Neural cell (in vitro differentiated cells): ENCODE results near the gene SYT2. TPM values are rescaled to one million over a fixed set of nuclear protein-coding genes. Genes with fewer than 3 reads are reported as not detected.

Experiments
- H2AFZ ChIP-seq: fragments of 200-600, 300-800 bp; sonication (generic), shearing (Covaris generic); 2 replicates; pipeline ENCODE4 v1.6.0; 2014; ENCODE audit warnings: low read depth, mild to moderate bottlenecking, antibody characterized with exemption, low read length, moderate library complexity
- H3F3A ChIP-seq: fragments of 200-600 bp; shearing (Covaris generic); 2 replicates; pipeline ENCODE4 v1.6.1; 2016; ENCODE audit warnings: mild to moderate bottlenecking, moderate library complexity, mixed read lengths, antibody characterized with exemption, low read length; ENCODE audit not compliant: insufficient read depth, poor library complexity, severe bottlenecking
- H3K27ac ChIP-seq: fragments of 200-600, 300-800 bp; sonication (generic), shearing (Covaris generic); 2 replicates; pipeline ENCODE4 v1.5.1; 2014; ENCODE audit warnings: mild to moderate bottlenecking, low read length, moderate library complexity
- H3K27me3 ChIP-seq: fragments of 300-800, 200-600 bp; sonication (generic), shearing (Covaris generic); 2 replicates; pipeline ENCODE4 v1.6.0; 2014; ENCODE audit warnings: mild to moderate bottlenecking, low read depth, low read length, moderate library complexity; ENCODE audit not compliant: insufficient read depth
- H3K36me3 ChIP-seq: fragments of 300-800, 200-600 bp; sonication (generic), shearing (Covaris generic); 2 replicates; pipeline ENCODE4 v1.5.1; 2014; ENCODE audit warnings: mild to moderate bottlenecking, antibody characterized with exemption, low read length, moderate library complexity; ENCODE audit not compliant: insufficient read depth
- H3K4me2 ChIP-seq: fragments of 300-800, 200-600 bp; sonication (generic), shearing (Covaris generic); 2 replicates; pipeline ENCODE4 v1.6.0; 2014; ENCODE audit warnings: mild to moderate bottlenecking, low read length
- H3K4me3 ChIP-seq: fragments of 300-800, 200-600 bp; sonication (generic), shearing (Covaris generic); 2 replicates; pipeline ENCODE4 v1.5.1; 2014; ENCODE audit warnings: mild to moderate bottlenecking, low read length, moderate library complexity
- H3K79me2 ChIP-seq: fragments of 200-600 bp; shearing (Covaris generic); replicated peaks from 2 replicates; pipeline ENCODE4 v1.6.0; 2014; ENCODE audit warnings: mild to moderate bottlenecking, low read length, moderate library complexity; ENCODE audit not compliant: insufficient read depth
- H3K9ac ChIP-seq: fragments of 300-800, 200-600 bp; sonication (generic), shearing (Covaris generic); 2 replicates; pipeline ENCODE4 v1.6.1; 2016; ENCODE audit warnings: mild to moderate bottlenecking, low read length, mixed read lengths
- H3K9me2 ChIP-seq: fragments of 200-600 bp; shearing (Covaris generic); 2 replicates; pipeline ENCODE4 v1.6.1; 2016; ENCODE audit warnings: mild to moderate bottlenecking, low read length, mixed read lengths; ENCODE audit not compliant: insufficient read depth
- H3K9me3 ChIP-seq: fragments of 200-600, 300-800 bp; sonication (generic), shearing (Covaris generic); 2 replicates; pipeline ENCODE4 v1.6.1; 2016; ENCODE audit warnings: mild to moderate bottlenecking, mixed run types, low read length, moderate library complexity, mixed read lengths
- H4K20me1 ChIP-seq: fragments of 200-600 bp; shearing (Covaris generic); 2 replicates; pipeline ENCODE4 v1.6.1; 2016; ENCODE audit warnings: mild to moderate bottlenecking, mixed run types; ENCODE audit not compliant: insufficient read depth
- EP300 ChIP-seq: fragments of 450-650 bp; conservative IDR thresholded peaks from 2 replicates; pipeline ENCODE4 v1.6.1; 2014; ENCODE audit warnings: antibody characterized with exemption, mild to moderate bottlenecking, moderate library complexity; ENCODE audit not compliant: poor library complexity, severe bottlenecking
- EZH2 ChIP-seq: fragments of 200-600, 300-800 bp; shearing (Covaris generic), sonication (generic); IDR thresholded peaks from 2 replicates; pipeline ENCODE4 v1.6.1; 2014; ENCODE audit warnings: antibody characterized with exemption, low read length, borderline replicate concordance, mild to moderate bottlenecking; ENCODE audit not compliant: insufficient read depth, poor library complexity, severe bottlenecking
- MXI1 ChIP-seq: fragments of 450-650 bp; conservative IDR thresholded peaks from 2 replicates; pipeline ENCODE4 v1.6.1; 2014; ENCODE audit warnings: antibody characterized with exemption, mild to moderate bottlenecking; ENCODE audit not compliant: poor library complexity, severe bottlenecking
- POLR2AphosphoS5 ChIP-seq: IDR thresholded peaks from 2 replicates; pipeline ENCODE4 v1.6.1; 2012
- RAD21 ChIP-seq: fragments of 450-650 bp; conservative IDR thresholded peaks from 2 replicates; pipeline ENCODE4 v1.6.1; 2014; ENCODE audit warnings: antibody characterized with exemption, mild to moderate bottlenecking, moderate library complexity
- SMC3 ChIP-seq: fragments of 450-650 bp; conservative IDR thresholded peaks from 2 replicates; pipeline ENCODE4 v1.6.1; 2014; ENCODE audit warnings: antibody characterized with exemption, mild to moderate bottlenecking, moderate library complexity; ENCODE audit not compliant: poor library complexity
- TAF1 ChIP-seq: IDR thresholded peaks from 2 replicates; pipeline ENCODE4 v1.6.1; 2012; ENCODE audit warnings: low read depth
- polyA plus RNA-seq: library from polyadenylated mRNA; depleted of rRNA; stranded (reverse); fragments of >200 nt; gene quantifications from 2 replicates; pipeline ENCODE4 v1.2.3, GENCODE V29; 2014
- TF ChIP-seq, protein P1 (sequence below): fragments of 450-650 bp; IDR thresholded peaks from 2 replicates; pipeline ENCODE4 v1.5.1; 2014; ENCODE audit warnings: antibody characterized with exemption, mild to moderate bottlenecking, moderate library complexity; ENCODE audit not compliant: poor library complexity, severe bottlenecking
- TF ChIP-seq, protein P2 (sequence below): IDR thresholded peaks from 2 replicates; pipeline ENCODE4 v1.6.1; 2012; ENCODE audit warnings: borderline replicate concordance

SYT2 gene
- polyA plus RNA-seq, 1 donor from 2014 or later = 0.04 TPM

DNA sequence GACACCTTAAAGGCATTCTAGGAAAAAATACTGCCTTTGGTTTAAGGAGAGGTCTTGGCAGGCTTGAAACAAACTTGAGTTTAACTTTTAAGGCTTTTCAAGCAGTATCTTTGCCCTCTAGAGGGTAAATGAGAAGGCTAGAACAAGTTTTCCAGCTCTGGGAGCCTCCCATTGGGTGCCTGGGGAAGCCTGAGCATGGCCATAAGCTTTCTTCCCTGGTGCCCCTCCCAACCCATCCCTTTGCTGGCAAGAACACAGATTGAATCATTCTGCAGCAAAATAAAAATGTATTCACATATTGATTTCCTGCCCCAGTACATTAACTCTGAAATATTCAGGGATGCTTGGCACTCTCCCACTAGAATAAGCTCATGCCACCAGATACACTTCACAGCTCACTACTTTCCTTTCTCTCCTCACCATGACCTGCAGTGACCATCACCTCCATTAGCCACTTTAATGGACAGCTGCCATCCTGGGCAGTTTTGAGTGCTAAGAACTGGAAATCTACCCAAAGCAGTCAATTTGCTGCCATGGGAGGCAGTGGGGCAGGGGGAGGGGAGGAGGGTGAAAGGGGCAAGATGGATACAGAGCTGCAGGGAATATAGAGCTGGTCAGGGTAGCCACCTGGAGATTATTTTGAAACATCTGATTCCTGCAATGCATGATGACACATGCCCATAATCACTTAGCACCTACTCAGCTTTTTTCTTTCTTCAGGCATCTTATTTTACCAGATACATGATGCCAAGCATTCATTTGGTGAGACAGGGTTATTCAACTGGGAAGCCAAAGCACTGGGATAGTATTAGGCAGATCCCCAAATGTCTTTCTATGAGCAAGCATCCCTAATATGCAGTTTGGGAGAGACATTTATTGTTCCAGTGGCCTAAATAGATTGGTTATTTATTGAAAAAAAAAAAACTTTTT is 140.6 kb downstream of the SYT2 start:
- H3K9ac ChIP-seq = no peak overlapping the region
- H3K4me2 ChIP-seq = no peak overlapping the region
- H2AFZ ChIP-seq = no peak overlapping the region
- H3K27ac ChIP-seq = no peak overlapping the region
- H3F3A ChIP-seq = no peaks in the 10 kb centered on the region
- H3K36me3 ChIP-seq = peaks cover 5% of the 10 kb centered on the region
- no peaks in the 10 kb centered on the region for H3K27me3 ChIP-seq
- no peaks in the 10 kb centered on the region for H3K79me2 ChIP-seq
- TF ChIP-seq SMC3 = no peak
- TF ChIP-seq TAF1 = no peak
- TF ChIP-seq MXI1 = no peak
- TF ChIP-seq RAD21 = no peak
- TF ChIP-seq EP300 = no peak
- TF ChIP-seq, protein P1, sequence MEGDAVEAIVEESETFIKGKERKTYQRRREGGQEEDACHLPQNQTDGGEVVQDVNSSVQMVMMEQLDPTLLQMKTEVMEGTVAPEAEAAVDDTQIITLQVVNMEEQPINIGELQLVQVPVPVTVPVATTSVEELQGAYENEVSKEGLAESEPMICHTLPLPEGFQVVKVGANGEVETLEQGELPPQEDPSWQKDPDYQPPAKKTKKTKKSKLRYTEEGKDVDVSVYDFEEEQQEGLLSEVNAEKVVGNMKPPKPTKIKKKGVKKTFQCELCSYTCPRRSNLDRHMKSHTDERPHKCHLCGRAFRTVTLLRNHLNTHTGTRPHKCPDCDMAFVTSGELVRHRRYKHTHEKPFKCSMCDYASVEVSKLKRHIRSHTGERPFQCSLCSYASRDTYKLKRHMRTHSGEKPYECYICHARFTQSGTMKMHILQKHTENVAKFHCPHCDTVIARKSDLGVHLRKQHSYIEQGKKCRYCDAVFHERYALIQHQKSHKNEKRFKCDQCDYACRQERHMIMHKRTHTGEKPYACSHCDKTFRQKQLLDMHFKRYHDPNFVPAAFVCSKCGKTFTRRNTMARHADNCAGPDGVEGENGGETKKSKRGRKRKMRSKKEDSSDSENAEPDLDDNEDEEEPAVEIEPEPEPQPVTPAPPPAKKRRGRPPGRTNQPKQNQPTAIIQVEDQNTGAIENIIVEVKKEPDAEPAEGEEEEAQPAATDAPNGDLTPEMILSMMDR = no peak
- TF ChIP-seq EZH2 = no peak
- TF ChIP-seq POLR2AphosphoS5 = no peak
- TF ChIP-seq, protein P2, sequence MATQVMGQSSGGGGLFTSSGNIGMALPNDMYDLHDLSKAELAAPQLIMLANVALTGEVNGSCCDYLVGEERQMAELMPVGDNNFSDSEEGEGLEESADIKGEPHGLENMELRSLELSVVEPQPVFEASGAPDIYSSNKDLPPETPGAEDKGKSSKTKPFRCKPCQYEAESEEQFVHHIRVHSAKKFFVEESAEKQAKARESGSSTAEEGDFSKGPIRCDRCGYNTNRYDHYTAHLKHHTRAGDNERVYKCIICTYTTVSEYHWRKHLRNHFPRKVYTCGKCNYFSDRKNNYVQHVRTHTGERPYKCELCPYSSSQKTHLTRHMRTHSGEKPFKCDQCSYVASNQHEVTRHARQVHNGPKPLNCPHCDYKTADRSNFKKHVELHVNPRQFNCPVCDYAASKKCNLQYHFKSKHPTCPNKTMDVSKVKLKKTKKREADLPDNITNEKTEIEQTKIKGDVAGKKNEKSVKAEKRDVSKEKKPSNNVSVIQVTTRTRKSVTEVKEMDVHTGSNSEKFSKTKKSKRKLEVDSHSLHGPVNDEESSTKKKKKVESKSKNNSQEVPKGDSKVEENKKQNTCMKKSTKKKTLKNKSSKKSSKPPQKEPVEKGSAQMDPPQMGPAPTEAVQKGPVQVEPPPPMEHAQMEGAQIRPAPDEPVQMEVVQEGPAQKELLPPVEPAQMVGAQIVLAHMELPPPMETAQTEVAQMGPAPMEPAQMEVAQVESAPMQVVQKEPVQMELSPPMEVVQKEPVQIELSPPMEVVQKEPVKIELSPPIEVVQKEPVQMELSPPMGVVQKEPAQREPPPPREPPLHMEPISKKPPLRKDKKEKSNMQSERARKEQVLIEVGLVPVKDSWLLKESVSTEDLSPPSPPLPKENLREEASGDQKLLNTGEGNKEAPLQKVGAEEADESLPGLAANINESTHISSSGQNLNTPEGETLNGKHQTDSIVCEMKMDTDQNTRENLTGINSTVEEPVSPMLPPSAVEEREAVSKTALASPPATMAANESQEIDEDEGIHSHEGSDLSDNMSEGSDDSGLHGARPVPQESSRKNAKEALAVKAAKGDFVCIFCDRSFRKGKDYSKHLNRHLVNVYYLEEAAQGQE = no peak
- no peaks in the 10 kb centered on the region for H3K9me2 ChIP-seq
- no peak overlapping the region for H3K4me3 ChIP-seq
- no peaks in the 10 kb centered on the region for H4K20me1 ChIP-seq
- H3K9me3 ChIP-seq = no peaks in the 10 kb centered on the region

DNA sequence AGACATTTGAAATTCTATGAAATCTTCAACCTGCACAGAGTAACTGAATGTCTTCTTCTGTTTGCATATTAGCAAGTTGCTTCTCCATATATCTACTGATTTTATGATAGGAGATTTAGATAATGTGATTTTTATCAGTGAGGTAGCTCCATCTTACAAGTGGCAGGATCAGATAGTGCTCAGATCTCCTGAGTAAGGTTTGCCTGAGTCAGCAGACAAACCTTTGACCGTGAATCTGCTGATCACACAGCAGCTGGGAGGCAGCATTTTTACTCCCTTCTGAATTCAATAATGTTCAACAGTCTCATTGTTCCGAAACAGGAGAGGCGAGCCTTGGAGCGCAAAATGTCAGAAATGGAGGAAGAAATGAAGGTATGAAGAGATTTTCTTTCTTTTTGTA is 141.4 kb downstream of the SYT2 start:
- no peak for TF ChIP-seq EP300
- TF ChIP-seq MXI1 = no peak
- no peak for TF ChIP-seq EZH2
- no peak for TF ChIP-seq RAD21
- TF ChIP-seq, protein P2 = no peak
- no peak for TF ChIP-seq POLR2AphosphoS5
- TF ChIP-seq SMC3 = no peak
- TF ChIP-seq, protein P1 = no peak
- no peak for TF ChIP-seq TAF1
- no peaks in the 10 kb centered on the region for H4K20me1 ChIP-seq
- no peaks in the 10 kb centered on the region for H3K79me2 ChIP-seq
- no peaks in the 10 kb centered on the region for H3K27me3 ChIP-seq
- no peaks in the 10 kb centered on the region for H3K9me2 ChIP-seq
- no peaks in the 10 kb centered on the region for H3F3A ChIP-seq
- H3K27ac ChIP-seq = no peak overlapping the region
- H3K4me2 ChIP-seq = no peak overlapping the region
- H3K9me3 ChIP-seq = no peaks in the 10 kb centered on the region
- H3K9ac ChIP-seq = no peak overlapping the region
- H3K36me3 ChIP-seq = peaks cover 5% of the 10 kb centered on the region
- no peak overlapping the region for H3K4me3 ChIP-seq
- H2AFZ ChIP-seq = no peak overlapping the region
